ENCODE results near the gene CADPS. TPM values are rescaled to one million over a fixed set of nuclear protein-coding genes. Genes with fewer than 3 reads are reported as not detected.

CADPS gene
- total RNA-seq, 1 donor from 2014 or later = 45.1 TPM

GRCh38 chr3:62614527-62614926 lies 260.7 kb downstream of the CADPS start:
- intact Hi-C loops (cut with DNase I) = no loop called here

GRCh38 chr3:62611541-62612240 lies 263.5 kb downstream of the CADPS start:
- DNase-seq (ENCODE audit: low spot score) = no peak

More at GRCh38 chr3:62614527-62614926, 260.7 kb downstream of the CADPS start:
- no peak for DNase-seq (ENCODE audit: low spot score)

GRCh38 chr3:62607287-62608029 lies 267.8 kb downstream of the CADPS start:
- intact Hi-C loops (cut with DNase I) = no loop called here
- no peak for DNase-seq (ENCODE audit: low spot score)

More at GRCh38 chr3:62611541-62612240, 263.5 kb downstream of the CADPS start:
- intact Hi-C loops (cut with DNase I) = no loop called here

- no peak for DNase-seq (ENCODE audit: low spot score)
- intact Hi-C loops (cut with DNase I) = no loop called here
Measured at GRCh38 chr3:62605413-62606068, 269.7 kb downstream of the CADPS start.

GRCh38 chr3:62604751-62605351 lies 270.4 kb downstream of the CADPS start:
- DNase-seq (ENCODE audit: low spot score) = no peak
- intact Hi-C loops (cut with DNase I) = no loop called here

GRCh38 chr3:62604298-62604697 lies 270.9 kb downstream of the CADPS start:
- DNase-seq (ENCODE audit: low spot score) = no peak
- intact Hi-C loops (cut with DNase I) = no loop called here

GRCh38 chr3:62602987-62603386 lies 272.2 kb downstream of the CADPS start:
- DNase-seq (ENCODE audit: low spot score) = no peak
- intact Hi-C loops (cut with DNase I) = no loop called here

- intact Hi-C loops (cut with DNase I) = no loop called here
- DNase-seq (ENCODE audit: low spot score) = no peak
Measured at GRCh38 chr3:62602129-62602770, 273.0 kb downstream of the CADPS start.

- intact Hi-C loops (cut with DNase I) = no loop called here
- no peak for DNase-seq (ENCODE audit: low spot score)
Measured at GRCh38 chr3:62601238-62602070, 273.8 kb downstream of the CADPS start.

- no peak for DNase-seq (ENCODE audit: low spot score)
- intact Hi-C loops (cut with DNase I) = no loop called here
Measured at GRCh38 chr3:62600033-62600432, 275.2 kb downstream of the CADPS start.

- no peak for DNase-seq (ENCODE audit: low spot score)
- intact Hi-C loops (cut with DNase I) = no loop called here
Measured at GRCh38 chr3:62597491-62597890, 277.7 kb downstream of the CADPS start.

GRCh38 chr3:62592408-62592807 lies 282.8 kb downstream of the CADPS start:
- DNase-seq (ENCODE audit: low spot score) = no peak

GRCh38 chr3:62589078-62589477 lies 286.1 kb downstream of the CADPS start:
- DNase-seq (ENCODE audit: low spot score) = no peak

More at GRCh38 chr3:62592408-62592807, 282.8 kb downstream of the CADPS start:
- intact Hi-C loops (cut with DNase I) = no loop called here

GRCh38 chr3:62587579-62588031 lies 287.6 kb downstream of the CADPS start:
- intact Hi-C loops (cut with DNase I) = no loop called here
- no peak for DNase-seq (ENCODE audit: low spot score)

More at GRCh38 chr3:62589078-62589477, 286.1 kb downstream of the CADPS start:
- intact Hi-C loops (cut with DNase I) = no loop called here

- DNase-seq (ENCODE audit: low spot score) = no peak
- intact Hi-C loops (cut with DNase I) = no loop called here
Measured at GRCh38 chr3:62587169-62587568, 288.0 kb downstream of the CADPS start.

GRCh38 chr3:62586356-62586755 lies 288.9 kb downstream of the CADPS start:
- intact Hi-C loops (cut with DNase I) = no loop called here
- no peak for DNase-seq (ENCODE audit: low spot score)

GRCh38 chr3:62585861-62586260 lies 289.4 kb downstream of the CADPS start:
- DNase-seq (ENCODE audit: low spot score) = no peak
- intact Hi-C loops (cut with DNase I) = no loop called here

GRCh38 chr3:62584636-62585035 lies 290.6 kb downstream of the CADPS start:
- DNase-seq (ENCODE audit: low spot score) = no peak
- intact Hi-C loops (cut with DNase I) = no loop called here

Data from cardiac septum (tissue), 1 donor.